ENCODE data around the gene MYF6. TPM values are rescaled to one million over a fixed set of nuclear protein-coding genes. Genes with fewer than 3 reads are reported as not detected.
"Not testable (repeated sequence)": the region's sequence is repeated elsewhere in the genome, so short reads cannot be mapped to it uniquely, and the experiment has no call there.

MYF6 gene
- total RNA-seq, result under 1 TPM in 1 of 4 donors, not detected in 3; 0.19 TPM

DNA sequence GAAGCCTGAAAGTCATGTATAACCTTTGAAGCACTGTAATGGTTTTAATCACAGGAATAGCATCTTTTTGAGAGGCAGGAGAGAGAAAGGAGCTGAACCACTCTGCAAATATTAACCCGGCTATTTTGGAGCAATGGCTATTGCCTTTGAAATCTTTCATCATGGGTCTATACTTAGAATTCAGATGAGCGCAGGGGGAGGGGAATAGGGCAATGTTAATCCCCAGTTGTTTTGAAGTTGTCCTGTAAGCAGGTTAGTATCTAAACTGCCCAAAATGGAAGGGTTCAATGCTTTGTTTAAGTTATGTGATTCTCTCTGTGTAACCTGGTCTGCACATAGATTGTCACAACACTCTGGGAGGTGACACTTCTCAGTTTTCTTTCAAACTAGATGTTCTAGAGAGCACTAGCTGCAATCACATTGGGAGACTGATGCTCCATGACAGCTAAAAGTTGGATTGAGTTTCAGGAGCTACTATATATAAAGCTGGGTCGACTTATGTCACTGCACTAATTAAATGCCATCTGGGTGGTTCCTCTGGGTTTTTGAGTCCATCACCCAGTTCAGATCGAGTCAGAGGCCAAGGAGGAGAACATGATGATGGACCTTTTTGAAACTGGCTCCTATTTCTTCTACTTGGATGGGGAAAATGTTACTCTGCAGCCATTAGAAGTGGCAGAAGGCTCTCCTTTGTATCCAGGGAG is at the start of gene MYF6:
Gene MYF6, plus strand, starts transcription at position 509 of the 704 bp plus-strand sequence. Its CDS starts 86 bp downstream, at position 595.
- peaks cover 0 to 9% (median 0%) of the 10 kb centered on the region in 3 donors for H3K4me1 ChIP-seq
- peaks cover 0 to 33% (median 2%) of the 10 kb centered on the region in 4 donors for H3K27me3 ChIP-seq
- H3K9me3 ChIP-seq, result no peaks in the 10 kb centered on the region
- intact Hi-C loops (cut with DNase I), result no loop called here
- H3K27ac ChIP-seq, result no peak within 1 kb of the TSS
- WGBS, 2 donors, result 52 to 68% methylated on average over 4 of the region's 4 CpGs
- TF ChIP-seq, protein P1, sequence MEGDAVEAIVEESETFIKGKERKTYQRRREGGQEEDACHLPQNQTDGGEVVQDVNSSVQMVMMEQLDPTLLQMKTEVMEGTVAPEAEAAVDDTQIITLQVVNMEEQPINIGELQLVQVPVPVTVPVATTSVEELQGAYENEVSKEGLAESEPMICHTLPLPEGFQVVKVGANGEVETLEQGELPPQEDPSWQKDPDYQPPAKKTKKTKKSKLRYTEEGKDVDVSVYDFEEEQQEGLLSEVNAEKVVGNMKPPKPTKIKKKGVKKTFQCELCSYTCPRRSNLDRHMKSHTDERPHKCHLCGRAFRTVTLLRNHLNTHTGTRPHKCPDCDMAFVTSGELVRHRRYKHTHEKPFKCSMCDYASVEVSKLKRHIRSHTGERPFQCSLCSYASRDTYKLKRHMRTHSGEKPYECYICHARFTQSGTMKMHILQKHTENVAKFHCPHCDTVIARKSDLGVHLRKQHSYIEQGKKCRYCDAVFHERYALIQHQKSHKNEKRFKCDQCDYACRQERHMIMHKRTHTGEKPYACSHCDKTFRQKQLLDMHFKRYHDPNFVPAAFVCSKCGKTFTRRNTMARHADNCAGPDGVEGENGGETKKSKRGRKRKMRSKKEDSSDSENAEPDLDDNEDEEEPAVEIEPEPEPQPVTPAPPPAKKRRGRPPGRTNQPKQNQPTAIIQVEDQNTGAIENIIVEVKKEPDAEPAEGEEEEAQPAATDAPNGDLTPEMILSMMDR (IDR thresholded peaks at IDR 0.05), result no peak
- no peak for DNase-seq
- peak within 1 kb of the TSS in 1 of 4 donors; percentile 32 for H3K4me3 ChIP-seq
- H3K36me3 ChIP-seq, result no peaks in the 10 kb centered on the region

DNA sequence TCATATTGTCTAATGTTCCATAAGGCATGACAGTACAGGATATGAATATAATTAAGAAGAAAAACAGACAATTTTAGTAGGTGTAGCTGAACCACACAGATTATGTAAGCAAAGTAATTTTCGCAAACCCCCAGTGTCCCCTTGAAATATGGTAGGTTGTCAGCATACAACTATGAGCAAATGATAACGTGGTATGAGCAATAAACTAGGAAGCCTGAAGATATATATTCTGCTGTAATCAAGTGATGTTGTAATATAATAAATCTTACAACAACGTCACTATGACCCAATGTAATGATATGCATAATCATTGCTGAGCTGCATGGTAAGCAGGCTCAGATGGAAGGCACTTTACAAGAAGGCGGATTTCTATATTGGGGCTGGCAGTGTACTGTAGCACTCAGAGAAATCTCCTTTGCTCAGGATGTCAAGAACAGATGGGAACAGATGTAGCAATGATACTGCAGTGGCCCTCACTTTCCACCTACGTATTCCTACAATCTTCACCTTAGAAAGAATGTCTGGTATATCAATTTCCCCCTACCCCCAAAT is 47.8 kb upstream of the MYF6 start:
- intact Hi-C loops (cut with DNase I), result no loop called here
- TF ChIP-seq, protein P1 (IDR thresholded peaks at IDR 0.05), result no peak
- TF ChIP-seq POLR2A (IDR thresholded peaks at IDR 0.05), result no peak
- Histone ChIP-seq H3K4me1 (no peaks in the 10 kb centered on the region), H3K27ac (no peak overlapping the region), H3K9me3 (no peaks in the 10 kb centered on the region), H3K36me3 (no peaks in the 10 kb centered on the region), H3K4me3 (no peak overlapping the region), H3K27me3 (no peaks in the 10 kb centered on the region)
- DNase-seq, result no peak
- 67 to 72% methylated on average over 5 of the region's 5 CpGs for WGBS, 2 donors

DNA sequence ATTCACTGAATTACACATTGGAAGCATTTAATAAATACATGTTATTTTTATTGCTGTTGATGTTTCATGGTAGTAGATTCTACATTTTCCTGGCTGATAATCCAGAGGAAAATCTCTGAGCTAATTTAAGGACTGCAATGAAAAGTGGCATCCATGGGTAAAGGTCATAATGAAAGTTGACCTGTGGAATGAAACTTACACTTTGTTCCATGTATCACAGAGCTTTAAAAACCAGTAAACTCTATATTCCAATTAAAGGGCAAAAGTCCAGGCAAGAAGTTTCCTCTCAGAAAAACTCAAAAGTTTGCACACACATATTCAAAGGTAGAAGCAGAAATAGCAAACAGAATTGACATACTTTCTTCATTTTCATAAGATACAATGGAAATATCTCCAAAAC is 44.8 kb upstream of the MYF6 start:
- intact Hi-C loops (cut with DNase I), result no loop called here
- no peak for DNase-seq
- no peak overlapping the region for H3K4me3 ChIP-seq
- no peaks in the 10 kb centered on the region for H3K4me1 ChIP-seq
- no peaks in the 10 kb centered on the region for H3K36me3 ChIP-seq
- no peak overlapping the region for H3K27ac ChIP-seq
- no peaks in the 10 kb centered on the region for H3K9me3 ChIP-seq
- TF ChIP-seq, protein P1 (IDR thresholded peaks at IDR 0.05), result no peak
- no peak for TF ChIP-seq POLR2A (IDR thresholded peaks at IDR 0.05)
- H3K27me3 ChIP-seq, result no peaks in the 10 kb centered on the region

DNA sequence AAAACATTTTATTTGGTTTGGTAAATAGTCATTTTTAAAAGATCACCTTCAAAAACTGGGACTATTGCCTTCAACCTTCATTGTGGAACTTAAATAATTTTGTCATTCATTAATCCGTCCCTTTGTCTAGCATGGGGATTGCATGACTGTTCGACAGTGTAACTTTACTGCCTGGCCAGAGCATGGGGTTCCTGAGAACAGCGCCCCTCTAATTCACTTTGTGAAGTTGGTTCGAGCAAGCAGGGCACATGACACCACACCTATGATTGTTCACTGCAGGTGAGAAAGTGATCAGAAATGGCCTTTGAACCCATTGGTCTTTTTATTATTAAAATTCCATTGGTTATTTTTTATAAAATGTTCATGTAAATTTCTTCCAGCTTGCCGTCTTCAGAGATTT is 37.2 kb upstream of the MYF6 start:
- 60% methylated on average over 5 of the region's 5 CpGs for WGBS, 2 donors
- Histone ChIP-seq H3K4me1 (no peaks in the 10 kb centered on the region), H3K27ac (no peak overlapping the region), H3K4me3 (no peak overlapping the region), H3K36me3 (no peaks in the 10 kb centered on the region), H3K9me3 (no peaks in the 10 kb centered on the region), H3K27me3 (no peaks in the 10 kb centered on the region)
- TF ChIP-seq, protein P1 (IDR thresholded peaks at IDR 0.05), result no peak
- no peak for DNase-seq
- intact Hi-C loops (cut with DNase I), result no loop called here

DNA sequence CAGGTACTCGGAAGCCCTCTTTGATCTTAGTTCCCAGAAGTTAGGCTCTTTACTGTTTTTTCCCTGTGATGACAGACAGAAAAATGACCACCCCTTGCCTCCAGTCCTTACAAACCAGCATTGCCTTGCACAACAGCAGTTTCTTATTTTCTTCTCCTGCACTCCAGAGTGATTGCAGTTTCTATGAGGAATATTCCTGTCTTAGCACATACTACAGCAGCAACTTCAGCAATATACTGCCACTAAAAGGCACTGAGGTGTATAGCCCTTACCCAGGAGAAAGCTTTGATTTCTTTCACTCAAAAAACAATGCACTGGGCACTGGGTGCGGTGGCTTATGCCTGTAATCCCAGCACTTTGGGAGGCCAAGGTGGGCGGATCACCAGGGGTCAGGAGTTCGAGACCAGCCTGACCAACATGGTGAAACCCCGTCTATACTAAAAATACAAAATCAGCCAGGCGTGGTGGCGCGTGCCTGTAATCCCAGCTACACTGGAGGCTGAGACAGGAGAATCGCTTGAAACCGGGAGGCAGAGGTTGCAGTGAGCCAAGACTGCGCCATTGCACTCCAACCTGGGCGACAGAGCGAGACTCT is 31.3 kb upstream of the MYF6 start:
- H3K9me3 ChIP-seq; H3K4me1 ChIP-seq; H3K27me3 ChIP-seq; H3K27ac ChIP-seq; intact Hi-C loops (cut with DNase I); H3K36me3 ChIP-seq; DNase-seq; H3K4me3 ChIP-seq: not testable (repeated sequence)
- 76 to 85% methylated on average over 4 to 5 of the region's 13 CpGs for WGBS, 2 donors

All from esophagus squamous epithelium (tissue), 5 donors.